B cell (primary cell): ENCODE data around the gene SLC7A5. TPM values are rescaled to one million over a fixed set of nuclear protein-coding genes. Genes with fewer than 3 reads are reported as not detected.
"Not testable (repeated sequence)": the region's sequence is repeated elsewhere in the genome, so short reads cannot be mapped to it uniquely, and the experiment has no call there.

Experiments used
- ATAC-seq: fragments of 200-7000 bp; cut with Tn5 transposase; one replicate; pipeline ENCODE4 v1.10.0; 2021; ENCODE audit warnings: low read depth, mild to moderate bottlenecking, moderate number of reproducible peaks, moderate library complexity
- CTCF ChIA-PET: fragments of 350-600 bp; sonication (Branson Sonifier 250); formaldehyde crosslinking; loops from one replicate; lab custom pipeline; 2021; ENCODE audit warnings: antibody characterized with exemption, inconsistent platforms; lab: Charles Lee
- POLR2A ChIA-PET: fragments of 350-600 bp; sonication (Branson Sonifier 250); formaldehyde crosslinking; loops from one replicate; lab custom pipeline; 2021; ENCODE audit warnings: antibody characterized with exemption; lab: Charles Lee
- DNase-seq: peaks from one replicate; pipeline ENCODE4 v3.0.0; 2013
- H2AFZ ChIP-seq: 2 replicates; pipeline ENCODE4 v1.6.1; 2012; ENCODE audit warnings: mild to moderate bottlenecking, low read depth, low read length; ENCODE audit not compliant: insufficient read depth, poor library complexity, severe bottlenecking
- H3K27ac ChIP-seq, 2 donors: 1 replicate in 1 of 2; 2 replicates in 1 of 2; pipeline ENCODE4 v1.5.1; 2012 to 2013; ENCODE audit warnings: low read length in 2 of 2, mild to moderate bottlenecking in 2 of 2, moderate library complexity in 1 of 2
- H3K27me3 ChIP-seq, 4 experiments: fragments of 200-600 bp in 1 of 4; sonication (generic) in 1 of 4; replicated peaks in 1 of 4; 1 replicate in 2 of 4; 2 replicates in 2 of 4; pipeline versions ENCODE4 v1.6.1 to v1.7.0; 2013 to 2016; ENCODE audit warnings: low read length in 3 of 4, mild to moderate bottlenecking in 2 of 4, mixed read lengths in 1 of 4, moderate library complexity in 1 of 4; ENCODE audit not compliant: insufficient read depth in 4 of 4, control insufficient read depth in 3 of 4; ENCODE audit errors: control extremely low read depth in 1 of 4
- H3K36me3 ChIP-seq, 2 experiments: replicated peaks in 1 of 2; 1 replicate in 1 of 2; 2 replicates in 1 of 2; pipeline versions ENCODE4 v1.6.1 to v1.7.1; 2013; ENCODE audit warnings: low read length in 1 of 2; ENCODE audit not compliant: insufficient read depth in 2 of 2, control insufficient read depth in 1 of 2; ENCODE audit errors: control extremely low read depth in 1 of 2, extremely low read depth in 1 of 2
- H3K4me1 ChIP-seq, 2 donors: fragments of 200-600 bp in 1 of 2; sonication (generic) in 1 of 2; 1 replicate in 1 of 2; 2 replicates in 1 of 2; pipeline versions ENCODE4 v1.5.1 to v1.6.1; 2013 to 2017; ENCODE audit warnings: low read length in 2 of 2; ENCODE audit not compliant: control insufficient read depth in 2 of 2, insufficient read depth in 2 of 2
- H3K4me2 ChIP-seq: replicated peaks from 2 replicates; pipeline ENCODE3; 2012; ENCODE audit warnings: mild to moderate bottlenecking, low read depth, low read length; ENCODE audit not compliant: poor library complexity, severe bottlenecking
- H3K4me3 ChIP-seq, 5 experiments: fragments of 200-600 bp in 1 of 5; sonication (generic) in 1 of 5; 1 replicate in 3 of 5; 2 replicates in 2 of 5; pipeline versions ENCODE4 v1.5.1 to v1.7.0; 2011 to 2016; ENCODE audit warnings: low read length in 4 of 5, mild to moderate bottlenecking in 4 of 5, low read depth in 2 of 5, control low read depth in 1 of 5, moderate library complexity in 1 of 5; ENCODE audit not compliant: insufficient read depth in 1 of 5; ENCODE audit errors: control extremely low read depth in 1 of 5, extremely low read depth in 1 of 5
- H3K79me2 ChIP-seq: fragments of 200-600 bp; sonication (generic); one replicate; pipeline ENCODE4 v1.6.0; 2016; ENCODE audit warnings: low read length; ENCODE audit not compliant: control insufficient read depth, insufficient read depth
- H3K9ac ChIP-seq: fragments of 200-600 bp; sonication (generic); 2 replicates; pipeline ENCODE4 v1.6.1; 2017; ENCODE audit warnings: mild to moderate bottlenecking, low read length, moderate library complexity
- H3K9me3 ChIP-seq, 3 donors: one replicate each; pipeline versions ENCODE4 v1.6.1 to v1.7.1; 2013; ENCODE audit warnings: low read length in 2 of 3; ENCODE audit not compliant: control insufficient read depth in 2 of 3, insufficient read depth in 1 of 3; ENCODE audit errors: control extremely low read depth in 1 of 3
- H4K20me1 ChIP-seq: 2 replicates; pipeline ENCODE4 v1.6.0; 2012; ENCODE audit warnings: mild to moderate bottlenecking, low read length; ENCODE audit not compliant: insufficient read depth, control insufficient read depth, poor library complexity, severe bottlenecking
- H3K27ac Mint-ChIP-seq: one replicate; pipeline ENCODE4 v1.8.0; 2021; ENCODE audit warnings: mixed read lengths
- H3K27me3 Mint-ChIP-seq: one replicate; pipeline ENCODE4 v1.8.0; 2021; ENCODE audit warnings: mixed read lengths
- H3K4me1 Mint-ChIP-seq: one replicate; pipeline ENCODE4 v1.8.0; 2021; ENCODE audit warnings: mixed read lengths
- H3K4me3 Mint-ChIP-seq: one replicate; pipeline ENCODE4 v1.8.0; 2021; ENCODE audit warnings: mixed read lengths
- H3K9me3 Mint-ChIP-seq: one replicate; pipeline ENCODE4 v1.8.0; 2022; ENCODE audit warnings: mixed read lengths; ENCODE audit not compliant: insufficient read depth
- WGBS: methylation state at CpG from one replicate; pipeline ENCODE4 v1.1.5; 2013; ENCODE audit warnings: missing lambda C conversion rate; ENCODE audit not compliant: insufficient coverage; 5-methylcytosine and 5-hydroxymethylcytosine counted together
- intact Hi-C: fragments of 100-400 bp; cut with micrococcal nuclease; formaldehyde crosslinking; loops from one replicate; pipeline ENCODE4 v1.10.0; 2022
- polyA plus RNA-seq: library from polyadenylated mRNA; depleted of rRNA; stranded (reverse); fragments of >200 nt; gene quantifications from 2 replicates; pipeline ENCODE4 v1.2.3, GENCODE V29; 2012
- total RNA-seq, 2 donors: library from RNA; stranded (reverse); fragments of 120-200 nt in 1 of 2; gene quantifications; 1 replicate in 1 of 2; 2 replicates in 1 of 2; pipeline versions ENCODE4 v1.2.3 to v1.2.4, GENCODE V29; 2013 to 2022
- TF ChIP-seq, protein P1 (sequence below): fragments of 200-600 bp; IDR thresholded peaks from one replicate; pipeline ENCODE4 v1.8.0; 2022; ENCODE audit warnings: antibody characterized with exemption, mild to moderate bottlenecking

The SLC7A5 gene
- total and polyA plus RNA-seq, 2 donors (not counting 1 experiment from before 2014, with no cell fraction given), result 2.5 to 20.9 TPM

DNA sequence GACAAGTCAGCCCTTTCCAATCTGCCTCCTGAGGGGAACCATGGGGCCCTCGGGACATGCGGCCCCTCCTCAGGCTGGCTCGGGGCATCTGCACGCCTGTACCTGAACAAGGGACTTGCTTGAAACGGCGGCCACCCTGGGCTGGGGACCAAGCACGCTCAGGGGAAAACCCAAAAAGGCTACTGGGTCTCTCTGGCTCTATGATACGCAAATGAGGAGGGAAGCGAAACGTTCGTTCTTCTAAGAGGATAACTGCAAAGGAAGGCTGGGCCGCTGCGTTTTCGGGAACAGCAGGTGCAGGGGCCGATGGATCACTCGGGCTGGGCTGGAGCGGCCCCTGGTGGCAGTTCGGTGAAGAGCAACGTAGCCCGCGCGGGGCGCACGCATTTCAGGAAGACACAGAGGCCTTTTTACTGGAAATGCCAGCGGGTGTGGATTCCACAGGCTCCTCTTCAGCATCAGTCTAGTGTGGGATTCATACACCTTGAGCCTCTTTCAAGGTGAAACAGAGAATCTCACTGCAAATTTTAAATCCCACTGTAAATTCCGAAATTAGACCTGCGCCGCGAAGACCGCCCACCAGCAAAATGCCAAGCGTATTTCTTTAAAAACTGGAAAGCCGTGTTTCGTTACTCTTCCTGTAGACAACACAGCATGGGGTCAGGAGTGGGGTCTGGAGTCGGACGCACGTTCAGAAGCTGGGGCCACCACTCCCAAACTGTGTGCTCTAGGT, 40.1 kb upstream of the SLC7A5 start:
- H3K36me3 ChIP-seq, H3K27ac ChIP-seq, H4K20me1 ChIP-seq, H3K4me1 ChIP-seq, H3K4me3 ChIP-seq, H3K9ac ChIP-seq, H3K9me3 ChIP-seq, H3K4me1 Mint-ChIP-seq, H3K4me2 ChIP-seq, H3K9me3 Mint-ChIP-seq, H3K79me2 ChIP-seq, POLR2A ChIA-PET, H3K27me3 ChIP-seq: not testable (repeated sequence)
- peak overlapping the region; percentile 27 for H3K27ac Mint-ChIP-seq
- intact Hi-C loops, result loop anchor here (1.0 kb wide), 2 partner anchors 38 to 130 kb away; no protein-coding TSS in a partner anchor
- H3K27me3 Mint-ChIP-seq, result peaks cover 12% of the 10 kb centered on the region
- peak; percentile 90 for ATAC-seq
- H2AFZ ChIP-seq, result peak overlapping the region; percentile 31
- CTCF ChIA-PET, result interaction anchor here (0.6 to 2.7 kb wide), 10 partner anchors 15 to 132 kb away, joined by 3 to 18 read pairs (median 4); no protein-coding TSS in a partner anchor
- WGBS, result 33% methylated on average over 35 of the region's 36 CpGs
- TF ChIP-seq, protein P1, sequence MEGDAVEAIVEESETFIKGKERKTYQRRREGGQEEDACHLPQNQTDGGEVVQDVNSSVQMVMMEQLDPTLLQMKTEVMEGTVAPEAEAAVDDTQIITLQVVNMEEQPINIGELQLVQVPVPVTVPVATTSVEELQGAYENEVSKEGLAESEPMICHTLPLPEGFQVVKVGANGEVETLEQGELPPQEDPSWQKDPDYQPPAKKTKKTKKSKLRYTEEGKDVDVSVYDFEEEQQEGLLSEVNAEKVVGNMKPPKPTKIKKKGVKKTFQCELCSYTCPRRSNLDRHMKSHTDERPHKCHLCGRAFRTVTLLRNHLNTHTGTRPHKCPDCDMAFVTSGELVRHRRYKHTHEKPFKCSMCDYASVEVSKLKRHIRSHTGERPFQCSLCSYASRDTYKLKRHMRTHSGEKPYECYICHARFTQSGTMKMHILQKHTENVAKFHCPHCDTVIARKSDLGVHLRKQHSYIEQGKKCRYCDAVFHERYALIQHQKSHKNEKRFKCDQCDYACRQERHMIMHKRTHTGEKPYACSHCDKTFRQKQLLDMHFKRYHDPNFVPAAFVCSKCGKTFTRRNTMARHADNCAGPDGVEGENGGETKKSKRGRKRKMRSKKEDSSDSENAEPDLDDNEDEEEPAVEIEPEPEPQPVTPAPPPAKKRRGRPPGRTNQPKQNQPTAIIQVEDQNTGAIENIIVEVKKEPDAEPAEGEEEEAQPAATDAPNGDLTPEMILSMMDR, result peak; percentile 88
- peak overlapping the region; percentile 6 for H3K4me3 Mint-ChIP-seq
- DNase-seq, result peak; percentile 84

DNA sequence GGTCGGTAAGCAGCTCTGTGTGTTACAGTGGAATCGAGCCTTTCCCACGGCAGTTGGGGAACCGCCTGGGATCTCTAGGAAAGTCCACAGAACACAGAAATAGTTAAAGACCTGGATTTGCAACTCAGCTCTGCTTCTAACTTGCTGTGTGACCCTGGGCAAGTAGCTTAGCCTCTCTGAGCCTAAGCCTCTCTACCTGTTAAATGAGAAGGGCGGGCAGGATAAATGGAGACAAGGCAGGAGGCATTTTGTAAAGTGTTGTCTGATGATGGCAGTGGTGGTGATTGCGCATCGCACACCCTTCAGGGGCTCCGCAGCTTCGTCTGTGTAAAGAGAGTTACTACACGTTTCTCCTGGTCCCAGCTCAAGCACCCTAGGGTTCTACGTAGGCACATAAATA, 38.8 kb upstream of the SLC7A5 start:
- WGBS, result 95% methylated on average over 7 of the region's 11 CpGs
- H3K9ac ChIP-seq, H3K36me3 ChIP-seq, H2AFZ ChIP-seq, H3K9me3 Mint-ChIP-seq, POLR2A ChIA-PET, H3K4me3 ChIP-seq, H3K4me1 ChIP-seq, H3K4me1 Mint-ChIP-seq, H3K9me3 ChIP-seq, ATAC-seq, H3K79me2 ChIP-seq, DNase-seq, H4K20me1 ChIP-seq, intact Hi-C loops, H3K4me2 ChIP-seq, H3K4me3 Mint-ChIP-seq, H3K27ac ChIP-seq, H3K27me3 ChIP-seq, H3K27ac Mint-ChIP-seq: not testable (repeated sequence)
- H3K27me3 Mint-ChIP-seq, result peaks cover 12% of the 10 kb centered on the region
- CTCF ChIA-PET, result interaction anchor here (0.6 to 2.7 kb wide), 6 partner anchors 19 to 131 kb away, joined by 3 to 18 read pairs (median 5); no protein-coding TSS in a partner anchor

GRCh38 chr16:87905521-87905920, 36.2 kb upstream of the SLC7A5 start:
- POLR2A ChIA-PET, H3K4me3 ChIP-seq, H4K20me1 ChIP-seq, H3K27ac ChIP-seq, H3K4me2 ChIP-seq, H3K27ac Mint-ChIP-seq, H2AFZ ChIP-seq, H3K27me3 Mint-ChIP-seq, intact Hi-C loops, H3K36me3 ChIP-seq, ATAC-seq, H3K9me3 ChIP-seq, H3K4me1 Mint-ChIP-seq, H3K9me3 Mint-ChIP-seq, H3K4me1 ChIP-seq, DNase-seq, H3K27me3 ChIP-seq, H3K9ac ChIP-seq, H3K4me3 Mint-ChIP-seq, H3K79me2 ChIP-seq: not testable (repeated sequence)
- WGBS, result 92% methylated on average over 7 of the region's 7 CpGs
- CTCF ChIA-PET, result interaction anchor here (0.6 to 2.4 kb wide), 5 partner anchors 17 to 735 kb away, joined by 3 to 17 read pairs (median 5); no protein-coding TSS in a partner anchor
